Measurements from ENCODE around the gene ITGA11.
"Not testable (repeated sequence)": the region's sequence is repeated elsewhere in the genome, so short reads cannot be mapped to it uniquely, and the experiment has no call there.

ITGA11 gene

DNA sequence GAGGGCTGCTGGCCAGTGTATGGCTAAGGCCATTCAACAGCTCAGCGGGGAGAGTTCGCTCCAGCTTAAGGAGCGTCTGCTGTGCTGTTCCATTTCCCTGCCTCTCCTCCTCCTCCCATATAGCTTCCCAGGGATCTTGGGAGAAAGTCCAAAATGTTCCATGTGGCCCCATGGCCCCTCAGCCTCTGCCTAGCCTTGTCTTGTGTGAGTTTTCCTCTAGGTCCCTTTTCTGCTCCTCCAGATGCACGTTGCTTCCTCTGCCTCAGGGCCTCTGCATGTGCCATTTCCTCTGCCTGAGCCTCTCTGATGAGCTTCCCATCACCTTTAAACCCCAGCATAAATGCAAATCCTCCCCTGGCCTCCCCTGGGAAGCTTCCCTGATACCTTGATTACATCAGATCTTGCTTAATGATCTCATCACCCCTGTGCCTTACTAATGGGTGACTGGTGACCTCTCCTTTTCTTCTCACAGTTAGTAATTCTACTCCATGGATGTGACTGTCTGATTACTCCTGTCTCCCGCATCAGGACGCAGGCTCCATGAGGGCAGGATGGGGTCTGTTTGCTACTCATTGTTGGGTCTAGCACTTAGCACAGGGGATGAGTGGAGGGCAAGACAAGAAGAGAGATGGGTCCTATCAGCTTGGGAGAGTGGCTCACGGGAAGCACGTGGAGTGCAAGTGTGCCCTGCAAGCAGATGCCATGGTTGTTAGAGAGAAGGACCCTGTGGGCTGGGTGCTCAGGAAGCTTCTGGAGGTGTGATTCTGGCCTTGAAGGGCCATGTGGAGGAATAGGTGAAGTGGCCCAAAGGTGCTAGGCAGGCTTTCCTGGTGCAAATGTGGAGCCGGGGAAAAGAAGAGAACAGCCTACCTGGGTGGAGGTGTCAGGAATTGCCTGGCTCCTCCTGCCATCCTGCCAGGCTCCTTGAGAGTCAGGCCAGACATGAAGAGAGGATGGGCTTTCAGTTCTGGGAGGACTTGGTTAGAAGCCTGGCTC is 23.8 kb downstream of the ITGA11 start:
- DNase-seq, result no peak

GRCh38 chr15:68407141-68407885 is 24.6 kb downstream of the ITGA11 start:
- DNase-seq, result no peak

- DNase-seq, result no peak
These were observed 26.3 kb downstream of the ITGA11 start for GRCh38 chr15:68405378-68406250.

DNA sequence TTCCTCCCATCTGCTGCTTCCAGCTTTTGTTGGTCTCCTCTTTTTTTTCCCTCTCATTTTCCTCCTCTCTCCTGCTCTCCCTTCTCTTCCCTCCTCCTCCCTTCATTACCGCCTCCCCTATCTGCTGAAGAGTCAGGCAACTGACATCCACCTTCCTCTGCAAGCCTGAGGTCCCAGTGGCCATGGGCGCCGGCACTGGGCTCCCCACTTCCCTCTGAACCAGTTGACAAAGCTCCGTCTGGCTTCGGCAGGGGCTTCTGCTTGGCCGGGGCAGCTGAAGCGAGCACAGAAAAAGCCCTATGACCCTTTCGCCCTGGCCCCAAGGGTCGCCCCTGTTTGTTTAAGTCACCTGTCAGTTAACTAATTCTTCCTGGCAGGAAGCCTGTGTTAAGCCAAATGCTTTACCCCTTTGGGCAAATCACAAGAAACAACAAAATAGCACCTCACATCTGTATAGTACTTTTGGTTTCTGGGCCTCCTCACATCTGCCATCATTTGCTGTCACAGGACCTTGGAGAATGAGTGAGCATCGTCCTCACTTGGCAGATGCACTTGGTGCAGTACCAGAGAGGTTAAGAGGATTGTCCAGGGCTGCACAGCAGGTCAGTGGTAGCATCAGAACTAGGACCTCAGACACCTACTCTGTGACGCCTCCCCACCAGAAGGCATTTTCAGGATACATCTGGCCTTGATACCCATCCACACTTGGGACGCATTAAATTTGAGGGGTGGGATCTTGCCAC is 27.7 kb downstream of the ITGA11 start:
- no peak for DNase-seq

GRCh38 chr15:68403161-68403941 is 28.6 kb downstream of the ITGA11 start:
- no peak for DNase-seq

DNA sequence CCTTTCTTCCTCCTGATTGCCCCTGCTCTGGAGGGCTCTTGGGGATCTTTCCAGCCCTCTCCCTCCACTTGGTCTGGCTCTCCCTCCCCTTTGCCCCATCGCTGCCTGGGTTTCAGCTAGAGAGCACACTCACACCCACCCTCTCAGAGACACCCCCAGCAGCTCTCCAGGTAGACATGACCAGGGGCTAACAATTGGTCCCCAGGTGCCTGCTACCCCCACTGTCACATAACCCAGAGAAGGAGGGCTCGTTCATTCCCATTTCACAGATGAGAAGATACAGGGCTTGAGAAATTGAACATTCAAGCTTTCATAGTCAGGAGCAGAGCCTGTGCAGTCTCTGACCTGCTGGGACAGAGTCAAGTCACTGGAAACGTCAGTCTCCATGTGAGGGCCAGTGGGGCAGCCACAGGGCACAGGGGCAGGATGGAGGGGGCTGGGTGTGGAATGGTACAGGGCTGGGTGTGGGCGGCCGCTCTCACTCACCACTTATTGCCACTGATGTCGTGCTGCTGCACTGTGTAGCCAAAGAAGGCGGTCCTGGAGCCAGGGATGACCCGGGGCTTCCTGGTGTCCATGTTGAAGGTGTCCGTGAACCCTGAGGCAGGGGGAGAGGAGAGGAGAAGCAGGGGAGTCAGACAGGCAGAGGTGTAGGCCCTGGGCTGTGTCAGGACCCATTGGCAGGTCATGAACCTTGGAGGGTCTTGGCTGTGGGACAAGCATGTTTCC is 29.4 kb downstream of the ITGA11 start:
- DNase-seq, result no peak

GRCh38 chr15:68401496-68402431 is 30.2 kb downstream of the ITGA11 start:
- no peak for DNase-seq

DNA sequence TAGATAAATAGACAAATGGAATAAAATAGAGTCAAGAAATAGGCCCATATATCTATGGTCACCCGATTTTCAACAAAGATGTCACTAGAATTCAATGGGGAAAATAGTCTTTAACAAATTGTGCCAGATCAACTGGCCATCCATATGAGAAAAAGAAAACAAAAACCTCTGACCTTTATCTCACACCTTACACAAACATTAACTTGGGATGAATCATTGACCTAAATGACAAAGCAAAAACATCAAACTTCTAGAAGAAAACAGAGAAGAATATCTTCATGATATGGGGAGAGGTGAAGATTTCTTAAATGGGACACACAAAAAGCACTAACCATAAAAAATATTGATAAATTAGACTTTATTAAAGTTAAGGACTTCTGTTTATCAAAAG is 31.9 kb downstream of the ITGA11 start:
- no peak for DNase-seq

DNA sequence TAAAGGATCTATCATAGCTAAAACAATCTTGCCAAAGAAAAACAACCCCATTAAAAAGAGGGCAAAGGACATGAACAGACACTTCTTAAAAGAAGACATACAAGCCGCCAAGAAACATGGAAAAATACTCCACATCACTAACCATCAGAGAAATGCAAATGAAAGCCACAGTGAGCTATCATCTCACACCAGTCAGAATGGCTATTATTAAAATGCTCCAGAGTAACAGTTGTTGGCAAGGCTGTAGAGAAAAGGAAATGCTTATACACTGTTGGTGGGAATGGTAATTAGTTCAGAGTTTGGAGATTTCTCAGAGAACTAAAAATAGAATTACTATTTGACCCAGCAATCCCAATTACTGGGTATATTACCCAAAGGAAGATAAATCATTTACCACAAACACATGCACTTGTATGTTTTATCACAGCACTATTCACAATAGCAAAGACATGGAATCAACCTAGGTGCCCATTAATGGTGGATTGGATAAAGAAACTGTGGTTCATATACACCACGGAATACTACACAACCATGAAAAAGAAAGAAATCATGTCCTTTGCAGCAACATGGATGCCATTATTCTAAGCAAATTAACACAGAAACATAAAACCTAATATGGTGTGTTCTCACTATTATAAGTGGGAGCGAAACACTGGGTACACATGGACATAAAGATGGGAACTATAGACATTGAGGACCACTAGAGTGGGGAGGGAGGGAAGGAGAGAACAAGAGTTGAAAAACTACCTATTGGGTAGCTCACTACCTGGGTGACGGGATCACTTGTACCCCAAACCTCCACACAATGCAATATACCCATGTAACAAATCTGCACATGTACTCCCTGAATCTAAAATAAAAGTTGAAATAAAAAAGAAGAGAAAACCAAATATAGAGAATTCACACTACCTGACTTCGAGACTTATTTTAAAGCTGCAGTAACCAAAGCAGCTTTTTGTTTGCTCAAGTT is 32.6 kb downstream of the ITGA11 start:
- no peak for DNase-seq

DNA sequence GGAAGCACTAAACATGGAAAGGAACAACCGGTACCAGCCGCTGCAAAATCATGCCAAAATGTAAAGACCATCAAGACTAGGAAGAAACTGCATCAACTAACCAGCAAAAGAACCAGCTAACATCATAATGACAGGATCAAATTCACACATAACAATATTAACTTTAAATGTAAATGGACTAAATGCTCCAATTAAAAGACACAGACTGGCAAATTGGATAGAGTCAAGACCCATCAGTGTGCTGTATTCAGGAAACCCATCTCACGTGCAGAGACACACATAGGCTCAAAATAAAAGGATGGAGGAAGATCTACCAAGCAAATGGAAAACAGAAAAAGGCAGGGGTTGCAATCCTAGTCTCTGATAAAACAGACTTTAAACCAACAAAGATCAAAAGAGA is 34.0 kb downstream of the ITGA11 start:
- DNase-seq, result not testable (repeated sequence)

- DNase-seq, result no peak
These were observed 35.9 kb downstream of the ITGA11 start for GRCh38 chr15:68396068-68396467.

DNA sequence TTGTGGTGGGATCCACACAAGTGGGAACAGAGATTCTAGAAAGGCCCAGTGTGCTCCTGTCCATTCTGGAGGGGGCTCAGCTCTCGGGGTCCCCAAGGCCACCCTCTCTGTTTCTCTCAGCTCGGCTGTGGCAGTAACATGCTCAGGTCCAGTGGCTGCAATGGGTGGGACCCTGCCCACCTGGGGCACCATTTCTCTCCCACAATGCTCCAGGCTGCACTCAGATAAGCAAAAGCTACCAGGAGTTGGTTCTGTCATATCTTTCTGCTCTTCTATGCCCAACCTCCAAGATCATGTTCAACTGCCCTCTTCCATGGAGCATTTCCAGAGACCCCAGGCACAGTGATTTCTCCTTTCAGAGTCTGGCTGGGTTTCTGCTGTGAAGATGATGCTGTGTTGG is 40.8 kb downstream of the ITGA11 start:
- DNase-seq, result no peak

DNA sequence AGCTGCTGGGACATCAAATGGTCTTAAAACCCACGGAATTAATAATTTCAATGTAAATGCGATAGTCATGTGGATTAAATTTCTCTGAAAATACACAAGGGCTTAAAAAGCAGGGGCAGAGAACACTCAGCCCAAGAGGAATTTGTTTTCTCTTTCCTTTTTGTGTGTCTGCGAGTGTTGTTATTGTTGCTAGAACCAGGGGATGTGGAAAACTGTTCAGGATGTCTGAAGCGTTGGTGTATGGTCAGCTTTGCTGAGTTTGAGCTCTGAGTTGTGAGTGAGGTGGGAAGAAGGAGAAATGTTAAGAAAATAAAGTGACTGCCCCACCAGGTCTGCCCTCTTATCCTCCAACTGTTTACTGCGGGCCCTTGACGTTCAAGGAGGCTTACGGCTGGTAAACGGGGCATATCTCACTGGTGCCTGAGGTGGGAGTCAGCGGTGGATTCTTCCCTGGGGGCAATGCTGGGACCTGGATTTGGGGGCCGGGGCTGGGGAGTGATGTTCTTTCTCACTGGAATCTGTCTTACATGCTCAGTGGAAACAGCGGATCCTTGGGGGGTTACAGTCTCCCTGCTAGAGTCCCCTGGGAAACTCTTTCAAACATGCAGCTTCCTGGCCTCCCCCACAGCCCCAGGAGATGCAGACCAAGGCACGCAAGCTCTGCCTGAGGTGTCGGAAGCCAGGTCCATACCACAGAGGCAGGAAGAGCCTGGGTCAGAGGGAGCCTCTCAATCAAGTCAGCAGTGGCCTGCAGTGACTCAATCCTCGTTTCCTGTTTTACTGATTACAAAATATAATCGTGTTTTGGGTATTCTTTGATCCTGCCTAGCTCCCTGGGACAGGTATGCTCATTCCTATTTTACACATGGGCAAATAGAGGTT is 41.8 kb downstream of the ITGA11 start:
- no peak for DNase-seq

DNA sequence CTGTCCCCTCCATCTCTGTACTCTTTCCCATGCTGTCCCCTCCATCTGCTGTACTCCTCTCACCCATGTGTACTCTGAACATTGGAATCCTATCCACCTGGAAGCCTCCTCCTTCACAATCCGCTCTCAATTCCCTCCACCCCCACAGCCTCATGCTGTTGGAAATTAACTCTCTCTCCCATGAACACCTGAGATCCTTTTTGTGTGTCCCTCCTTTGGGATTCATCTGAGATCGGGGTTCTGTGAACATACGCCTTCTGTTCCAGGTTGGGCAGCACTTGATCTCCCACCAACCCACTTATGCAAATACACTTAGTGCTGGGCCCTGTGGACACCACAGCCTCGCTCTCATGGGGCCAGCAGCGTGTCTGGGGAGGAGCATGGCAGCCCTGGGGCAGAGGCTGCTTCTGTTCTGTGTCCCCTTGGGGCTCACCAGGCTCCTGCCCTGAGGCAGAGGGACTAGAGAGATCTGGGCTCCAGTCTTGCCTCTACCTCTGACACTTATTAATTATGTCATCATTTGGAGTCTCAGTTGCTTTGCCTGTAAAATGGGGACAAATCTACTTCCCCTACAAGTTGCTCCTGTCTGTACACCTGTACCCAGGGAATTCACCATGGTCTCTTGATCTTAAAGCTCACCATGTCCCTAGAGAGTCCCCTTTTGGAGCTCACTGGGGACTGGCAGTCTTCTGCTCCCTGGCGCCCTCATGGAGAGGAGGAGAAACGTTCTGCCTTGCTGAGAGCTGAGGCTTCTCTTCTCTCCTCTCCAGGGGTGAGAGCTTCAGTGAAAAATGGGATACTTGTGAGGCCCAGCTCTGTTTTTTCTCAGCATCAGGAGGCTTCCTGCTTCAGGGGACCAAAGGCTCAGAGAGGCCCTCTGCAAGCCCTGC is 42.7 kb downstream of the ITGA11 start:
- DNase-seq, result peak; percentile 34

GRCh38 chr15:68387381-68388143 is 44.4 kb downstream of the ITGA11 start:
- DNase-seq, result no peak

Data from NCI-H69 (cell line).